Endometrial microvascular endothelial cells (primary cell): ENCODE measurements around the gene ZIC1. TPM values are rescaled to one million over a fixed set of nuclear protein-coding genes. Genes with fewer than 3 reads are reported as not detected.

ENCODE experiments used
- in situ Hi-C: cut with HindIII; loops from 2 replicates; pipeline ENCODE4 v1.10.0; 2017; ENCODE audit warnings: low sequenced_read_pairs, low pct_unique_long_range_greater_than_20kb; ENCODE audit errors: inconsistent ontology term
- total RNA-seq: library from RNA; depleted of rRNA; stranded (reverse); fragments of >200 nt; gene quantifications from one replicate; pipeline ENCODE4 v1.2.3, GENCODE V29; 2015; ENCODE audit errors: inconsistent ontology term

The ZIC1 gene
- total RNA-seq, 1 donor from 2014 or later, result not detected

DNA sequence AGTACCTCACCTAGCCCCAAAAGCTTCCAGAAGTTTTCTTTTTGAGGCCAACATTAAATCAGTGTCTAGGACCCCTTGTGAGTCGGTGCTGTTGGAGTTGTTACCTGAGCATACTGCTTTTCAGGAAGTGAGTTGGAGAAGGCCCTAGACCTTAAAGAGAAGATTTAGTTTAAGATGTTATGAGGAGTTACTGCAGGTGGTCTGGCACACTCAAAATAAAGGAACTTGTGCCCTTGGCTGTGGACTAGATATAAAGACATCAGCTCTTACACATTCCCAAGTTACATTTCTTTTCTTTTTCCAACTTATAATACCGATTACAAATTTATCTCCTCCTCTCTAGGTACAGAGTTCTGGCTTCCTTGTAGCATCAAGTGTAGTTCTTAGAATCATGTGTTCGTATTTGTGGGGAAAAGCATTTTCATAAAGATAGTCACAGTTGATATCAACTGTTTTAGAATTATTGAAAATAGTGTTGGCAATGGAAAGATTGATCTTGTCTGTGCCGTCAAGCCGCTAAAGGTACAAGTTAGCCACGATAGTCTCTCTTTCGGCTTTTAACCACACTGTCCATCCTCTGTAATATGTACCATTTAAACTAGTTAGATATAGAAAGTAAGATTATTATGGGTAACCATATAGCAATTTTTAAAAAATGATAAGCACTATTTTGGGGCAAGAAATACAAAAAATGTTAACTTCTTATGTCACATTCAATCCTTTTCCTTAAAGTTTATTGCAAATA, 8.6 kb downstream of the ZIC1 start:
- in situ Hi-C loops, result no loop called here

DNA sequence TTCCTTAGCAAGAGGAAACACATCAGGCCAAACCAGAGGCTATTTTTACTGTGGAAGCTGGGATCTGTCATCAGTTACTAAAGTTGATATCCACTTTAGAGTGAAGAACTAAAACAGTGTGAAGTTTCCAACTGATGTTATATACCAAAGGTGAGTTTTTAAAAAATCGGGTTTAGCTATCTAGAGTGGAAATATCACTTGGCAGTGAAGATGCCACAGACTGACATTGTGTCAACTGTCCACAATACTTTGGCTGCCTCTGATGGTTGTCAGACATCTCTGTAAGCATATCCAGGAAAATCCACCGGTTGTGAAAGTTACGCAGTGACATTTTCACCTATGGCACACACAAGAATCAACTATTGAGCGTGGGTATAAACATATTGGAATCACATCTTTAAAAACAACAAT, 9.2 kb downstream of the ZIC1 start:
- in situ Hi-C loops, result no loop called here

DNA sequence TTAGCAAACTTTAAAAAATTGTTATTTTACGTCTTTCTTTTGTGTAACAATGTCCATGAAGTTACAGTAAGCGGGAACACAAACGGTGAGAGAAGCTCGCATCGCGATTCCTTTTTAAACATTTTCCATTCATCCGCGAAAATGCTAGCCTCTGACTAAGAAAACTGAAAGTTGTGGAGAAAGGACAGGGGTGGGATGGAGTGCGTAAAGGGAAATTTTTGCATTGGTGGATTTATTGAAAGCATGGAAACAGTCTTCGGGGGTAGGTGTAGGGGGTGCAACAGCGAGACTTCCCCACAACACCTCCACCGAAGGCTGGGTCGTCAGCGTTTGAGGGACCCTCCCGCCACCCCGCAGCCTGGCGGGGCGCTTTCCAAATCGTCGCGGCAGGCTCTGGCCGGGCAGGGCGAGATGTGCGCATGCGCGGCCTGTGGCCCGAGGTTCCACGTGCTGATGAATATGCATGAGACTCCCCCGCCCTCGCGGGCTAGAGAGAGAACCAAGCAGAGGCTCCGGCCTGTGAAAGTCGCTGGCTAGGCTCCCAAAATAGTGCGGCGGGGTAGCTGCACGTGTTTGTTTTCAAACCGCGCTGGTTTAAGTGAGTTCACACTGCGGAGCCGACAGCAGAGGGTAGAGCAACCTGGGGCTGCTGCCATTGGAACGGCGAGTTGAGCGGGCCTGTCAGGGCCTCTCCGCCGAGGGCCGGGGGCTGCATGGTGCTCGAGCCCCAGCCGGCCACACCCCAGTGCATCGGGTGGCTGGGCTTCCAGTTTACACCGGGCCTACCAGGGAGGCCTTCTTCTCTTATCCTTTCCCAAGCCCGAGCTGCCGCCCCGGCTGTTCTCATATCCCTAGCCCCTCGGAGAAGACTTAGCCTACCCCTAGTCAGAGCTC, 9.9 kb downstream of the ZIC1 start:
- in situ Hi-C loops, result no loop called here

DNA sequence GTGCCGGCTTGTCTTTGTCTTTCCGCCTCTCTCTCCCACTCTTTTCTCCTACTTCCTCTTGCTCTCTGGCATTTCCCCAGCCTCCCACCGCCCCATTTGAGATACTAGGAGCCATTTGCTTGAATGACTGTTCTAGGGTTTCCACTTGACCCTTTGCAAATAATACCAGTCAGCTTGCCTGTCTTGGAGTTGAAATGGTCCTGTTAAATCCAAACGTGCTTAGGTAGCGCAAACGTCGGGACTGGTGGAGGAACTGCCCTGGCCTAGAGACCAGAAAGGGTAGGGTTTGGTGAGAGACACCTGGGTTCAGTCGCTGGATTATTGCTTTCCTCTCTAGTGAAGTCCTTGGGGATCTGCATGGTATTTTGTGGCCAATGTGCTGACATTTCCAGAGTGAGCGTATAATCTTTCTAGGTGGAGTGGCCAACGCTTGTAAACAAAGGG, 10.6 kb downstream of the ZIC1 start:
- in situ Hi-C loops, result no loop called here

DNA sequence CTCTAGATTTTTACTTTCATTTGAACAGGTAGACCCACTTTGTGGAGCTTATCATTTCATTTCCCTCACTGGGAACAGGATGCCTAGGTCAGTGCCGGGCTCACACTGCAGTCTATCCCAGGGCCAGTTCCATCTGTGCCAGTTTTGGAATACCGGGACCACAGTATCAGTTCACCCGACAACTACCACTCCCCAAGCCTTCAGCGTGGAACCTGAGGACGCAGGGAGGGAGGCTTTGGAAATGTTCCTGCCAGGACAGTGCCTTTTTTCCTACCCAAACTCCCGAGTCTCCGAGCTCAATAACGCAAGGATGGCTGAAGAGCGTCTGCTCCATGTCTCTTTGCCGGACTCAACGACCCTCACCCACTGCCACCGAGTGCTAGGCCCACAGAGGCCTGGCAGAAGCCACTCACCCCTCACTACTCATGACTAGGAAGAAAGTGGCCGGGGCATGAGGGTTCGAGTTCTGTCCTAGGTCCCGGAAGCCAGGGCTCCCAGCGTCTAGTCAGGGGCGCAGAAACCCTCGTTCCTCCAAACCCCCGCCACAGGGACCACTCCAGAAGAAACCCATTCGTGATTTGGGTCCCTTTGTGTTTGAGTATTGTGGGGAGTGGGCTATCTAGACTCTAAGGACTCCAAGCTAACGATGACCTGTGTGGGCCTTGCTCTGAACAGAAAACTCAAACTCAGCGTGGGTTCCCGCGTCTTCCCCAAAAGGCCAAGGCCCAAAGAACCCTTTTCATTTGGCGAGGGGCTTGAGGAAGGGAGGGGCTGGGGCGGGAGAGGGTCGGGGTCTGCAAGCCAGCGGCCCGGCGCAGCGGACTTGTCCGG, 11.4 kb downstream of the ZIC1 start:
- in situ Hi-C loops, result no loop called here

DNA sequence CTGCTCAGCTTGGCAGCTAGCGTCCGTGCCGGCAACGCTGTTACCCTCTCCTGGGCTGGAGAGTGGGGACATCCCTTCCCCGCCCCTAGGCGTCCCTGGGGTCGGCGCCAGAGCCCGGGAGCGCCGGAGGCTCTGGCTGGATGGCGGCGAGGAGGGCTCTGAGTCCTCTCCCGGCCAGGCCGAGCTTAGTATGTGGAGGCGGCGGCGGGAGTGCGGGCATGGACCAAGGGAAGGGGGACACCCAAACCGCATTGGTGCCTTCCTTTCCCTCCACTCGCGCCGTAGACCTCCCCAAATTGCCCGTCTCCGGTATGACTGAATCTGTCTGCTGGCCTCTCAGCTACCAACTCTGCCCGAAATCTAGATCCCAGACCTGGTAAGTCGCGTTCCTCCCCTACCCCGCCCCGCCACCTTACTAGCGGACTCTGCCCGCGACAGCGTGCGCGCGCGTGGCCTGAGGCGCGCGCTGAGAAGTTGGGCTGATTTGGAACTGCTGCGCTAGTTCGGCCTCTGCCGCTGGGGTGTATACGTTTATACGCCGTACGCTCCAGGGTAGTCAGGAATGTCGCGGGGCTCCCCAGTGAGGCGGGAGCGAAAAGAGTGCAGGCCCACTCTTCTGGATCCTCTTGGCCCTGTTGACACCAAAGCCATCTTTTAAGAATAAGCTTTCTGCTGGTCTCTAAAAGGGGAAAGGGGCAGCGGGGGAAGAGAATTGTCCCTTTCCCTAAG, 12.2 kb downstream of the ZIC1 start:
- in situ Hi-C loops, result no loop called here

DNA sequence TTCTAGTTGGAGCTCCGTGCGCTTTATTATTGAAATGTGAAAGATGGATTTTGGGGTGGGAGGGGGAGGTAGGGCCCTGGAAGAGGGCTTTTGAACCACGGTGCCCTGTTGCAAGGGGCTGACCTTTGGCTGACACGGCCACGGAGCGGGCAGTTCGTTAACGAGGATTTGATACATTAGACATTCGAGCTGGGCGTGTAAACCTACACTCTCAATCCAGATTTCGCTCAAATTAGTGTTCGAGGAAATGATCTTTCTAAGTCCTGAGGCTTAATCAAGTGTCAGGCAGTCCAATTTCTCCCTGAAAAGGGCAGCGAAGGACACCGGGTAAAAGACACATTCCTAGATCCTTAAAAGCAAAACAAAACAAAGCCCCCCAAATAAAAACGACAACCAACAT, 13.0 kb downstream of the ZIC1 start:
- in situ Hi-C loops, result no loop called here

DNA sequence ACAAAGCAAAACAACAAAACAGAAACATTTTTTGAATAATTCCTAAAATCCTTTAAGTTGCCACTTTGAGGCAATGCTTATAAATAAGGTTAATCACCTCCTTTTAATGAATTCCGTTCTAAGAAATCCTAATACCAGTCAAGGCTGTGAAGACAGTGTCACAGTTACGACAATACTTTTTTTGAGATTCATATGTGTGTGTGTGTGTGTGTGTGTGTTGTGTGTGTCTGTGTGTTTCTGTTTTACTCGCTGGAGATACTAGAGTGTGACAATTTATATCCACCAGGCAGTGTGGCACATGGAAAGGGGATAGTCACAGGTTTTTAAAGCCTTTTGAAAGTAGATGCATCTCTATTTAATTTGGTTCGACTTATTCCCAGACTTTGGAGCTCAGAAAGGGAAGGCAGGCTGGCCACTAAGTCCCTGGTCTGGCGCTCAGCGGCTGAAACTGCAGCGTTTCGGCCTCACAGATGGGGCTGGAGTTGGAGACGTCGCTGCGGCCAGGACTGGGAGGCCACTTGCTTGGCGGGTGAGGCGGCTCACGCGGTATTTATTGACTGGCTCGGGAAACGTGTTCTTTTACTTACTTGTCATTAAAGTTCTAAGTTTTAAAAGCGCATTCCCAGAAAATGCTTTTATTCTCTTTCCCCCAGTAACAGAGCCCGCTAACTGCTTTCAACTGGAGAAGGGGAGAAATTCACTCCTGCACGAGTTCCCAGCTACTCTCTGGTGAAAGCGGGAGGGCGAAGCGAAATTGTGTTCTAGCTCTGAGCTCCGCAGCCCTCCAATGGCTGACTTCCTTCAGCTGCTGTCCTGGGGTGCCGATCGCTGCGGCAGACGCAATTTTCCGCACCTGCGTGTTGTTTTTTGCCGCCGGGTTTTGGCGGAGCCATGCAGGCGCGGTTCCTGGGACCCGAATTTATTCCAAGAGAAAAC, 13.7 kb downstream of the ZIC1 start:
- in situ Hi-C loops, result no loop called here

DNA sequence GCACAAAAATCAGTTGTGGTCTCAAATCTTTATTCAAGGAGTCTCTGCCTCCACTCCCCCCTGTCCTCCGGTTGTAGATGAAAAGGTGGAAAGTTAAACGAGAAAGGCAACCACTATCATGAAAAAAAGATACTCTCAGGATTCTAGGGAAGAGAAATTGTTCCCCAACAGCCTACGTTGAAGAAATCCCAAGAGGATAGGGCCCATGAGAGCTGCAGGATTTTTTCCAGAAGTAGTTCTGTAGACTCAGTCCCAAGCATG, 14.3 kb downstream of the ZIC1 start:
- in situ Hi-C loops, result no loop called here

DNA sequence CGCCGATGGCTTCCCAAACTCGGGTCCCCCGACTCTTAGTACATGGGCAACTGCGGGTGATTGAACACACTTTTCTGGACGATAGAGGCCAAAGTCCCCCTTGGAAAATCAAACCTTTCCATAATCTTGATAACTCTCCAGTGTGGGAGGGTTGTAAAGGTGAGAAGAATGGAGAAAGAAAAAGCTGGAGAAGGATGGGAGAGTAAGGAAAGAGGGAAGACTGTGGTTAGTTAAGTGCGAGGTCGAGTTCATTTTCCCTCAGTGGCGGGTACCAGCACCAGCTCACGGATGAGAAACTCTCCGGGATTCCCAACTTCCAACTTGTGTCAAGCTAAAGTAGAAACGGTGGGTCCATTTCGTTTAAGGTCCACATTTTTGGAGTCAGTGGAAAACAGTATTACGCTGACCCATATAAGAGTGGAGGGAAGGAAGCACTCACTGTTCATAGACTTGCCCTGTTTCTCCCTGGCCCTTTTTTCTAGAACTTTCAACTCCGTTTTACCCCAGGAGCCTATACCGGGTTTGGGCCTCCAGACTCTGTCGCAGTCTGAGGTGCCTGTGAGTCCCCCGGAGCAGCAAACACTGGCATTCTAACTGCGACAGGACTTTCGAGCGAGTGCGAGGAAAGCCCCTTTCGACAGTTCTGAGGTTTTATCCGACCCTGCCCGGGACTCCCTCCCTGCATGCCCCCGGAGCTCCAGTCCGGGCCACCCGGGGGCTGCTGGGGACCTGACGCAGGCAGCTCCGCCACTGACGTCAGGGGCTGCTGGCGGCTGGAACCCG, 14.8 kb downstream of the ZIC1 start:
- in situ Hi-C loops, result no loop called here

DNA sequence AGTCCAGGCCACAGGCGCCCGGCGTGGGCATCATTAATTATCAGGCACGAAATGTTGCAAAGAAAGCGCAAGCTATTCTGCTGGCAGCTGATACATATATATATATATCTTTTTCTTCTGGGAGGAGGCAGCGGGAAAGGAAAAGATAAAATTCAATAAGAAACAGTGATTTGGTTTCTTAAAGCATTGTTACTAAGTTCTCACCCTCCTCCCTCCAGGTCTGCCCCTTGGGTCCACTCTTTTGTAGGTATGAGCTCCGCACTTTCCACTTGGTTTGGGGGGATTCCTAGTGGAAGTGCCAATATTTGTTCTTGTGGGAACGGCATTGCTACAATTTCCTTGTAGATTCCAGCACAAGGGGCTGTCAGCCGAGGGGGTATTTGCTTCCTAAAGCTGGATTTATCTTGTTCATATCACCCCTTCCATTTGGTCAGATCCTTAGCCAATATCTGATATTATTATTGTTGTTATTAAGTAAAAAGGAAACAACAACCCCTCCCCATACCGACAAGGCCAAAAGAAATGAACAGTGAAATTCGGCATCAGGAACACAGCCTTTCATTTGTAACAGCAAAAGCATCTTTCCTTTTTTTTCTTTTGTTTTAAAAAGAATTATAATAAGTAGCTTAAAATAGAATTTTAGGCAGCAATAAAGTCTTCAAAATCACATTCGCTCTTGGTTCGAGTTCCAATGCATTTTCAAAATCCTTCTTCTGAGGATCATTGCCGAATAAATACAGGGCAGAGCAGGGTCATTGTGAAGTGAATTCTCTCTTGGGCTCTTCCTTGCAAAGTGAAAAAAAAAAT, 15.6 kb downstream of the ZIC1 start:
- in situ Hi-C loops, result no loop called here

DNA sequence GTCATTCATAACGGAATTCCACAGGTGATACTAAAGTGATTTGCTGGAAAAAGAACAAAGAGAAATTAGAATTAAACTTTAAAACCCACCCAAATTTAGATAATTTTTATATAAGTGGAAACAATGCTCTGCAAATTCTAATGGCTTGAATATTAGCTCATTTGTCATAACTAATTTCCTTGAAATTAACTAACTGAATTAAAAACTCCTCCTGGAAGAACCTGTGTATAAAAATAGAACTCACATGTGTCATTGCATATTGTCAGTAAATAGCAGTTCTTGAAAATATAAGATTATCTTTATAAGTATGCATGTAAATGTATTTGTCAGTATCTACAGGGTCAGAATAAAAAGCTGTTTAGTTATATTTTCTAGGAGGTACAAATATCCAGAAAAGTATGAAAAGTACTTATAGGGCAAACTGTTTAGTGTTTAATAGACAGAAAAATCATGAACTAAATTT, 16.3 kb downstream of the ZIC1 start:
- in situ Hi-C loops, result no loop called here

DNA sequence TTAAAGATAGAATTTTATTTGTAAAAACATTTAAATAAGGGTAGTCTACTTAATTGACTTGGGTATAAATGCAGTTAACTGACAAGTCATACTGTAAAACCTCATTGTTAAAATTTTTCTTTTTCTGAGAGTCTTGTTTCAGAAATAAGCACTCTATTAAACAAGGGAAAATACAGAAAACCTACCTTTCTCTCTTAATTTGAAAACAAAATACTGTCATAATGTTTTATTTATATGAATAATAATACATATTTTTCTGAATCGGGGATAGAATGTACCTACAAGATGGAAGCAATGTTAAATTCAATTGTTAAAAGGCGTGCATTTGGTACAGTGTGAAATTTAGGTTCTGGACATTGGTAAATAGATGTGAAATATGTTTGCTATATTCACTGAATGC, 17.8 kb downstream of the ZIC1 start:
- in situ Hi-C loops, result no loop called here

DNA sequence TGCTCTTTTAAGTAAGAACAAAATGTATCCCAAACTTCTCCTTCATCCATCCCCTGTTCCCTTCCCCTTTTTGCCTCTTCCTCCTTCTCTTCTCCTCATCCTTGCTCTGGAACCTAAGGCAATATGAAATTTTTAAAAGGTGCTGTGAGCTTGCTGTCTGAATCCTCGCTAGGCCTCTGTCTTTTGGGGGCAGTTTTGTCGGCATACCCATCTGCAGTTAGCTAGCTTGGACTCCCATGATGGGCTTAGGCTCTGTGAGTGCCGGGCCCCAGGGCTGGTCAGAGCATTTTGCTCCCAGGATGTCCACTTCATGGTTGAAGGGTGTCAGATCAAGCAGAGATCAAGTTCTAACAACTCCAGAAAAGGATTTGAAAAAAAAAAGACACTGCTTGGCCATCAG, 18.6 kb downstream of the ZIC1 start:
- in situ Hi-C loops, result no loop called here

DNA sequence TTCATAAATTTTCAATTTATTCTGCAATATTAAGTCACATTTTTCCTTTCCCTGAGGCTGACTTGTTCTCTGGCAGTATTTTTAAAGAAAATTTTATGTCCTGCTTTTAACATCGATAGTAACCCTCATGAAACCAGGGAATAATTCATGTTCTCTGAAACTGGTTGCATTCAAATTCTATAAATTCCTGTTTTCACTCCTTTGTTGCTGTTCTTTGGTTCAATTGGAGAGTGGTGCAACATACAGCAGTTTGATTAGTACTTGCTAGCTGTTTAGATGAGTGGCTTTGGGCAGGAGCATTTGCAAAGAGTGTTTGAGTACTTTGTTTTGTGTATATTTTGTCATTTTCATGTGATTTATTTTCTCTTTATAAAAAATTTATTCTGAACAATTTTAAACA, 19.2 kb downstream of the ZIC1 start:
- in situ Hi-C loops, result no loop called here

DNA sequence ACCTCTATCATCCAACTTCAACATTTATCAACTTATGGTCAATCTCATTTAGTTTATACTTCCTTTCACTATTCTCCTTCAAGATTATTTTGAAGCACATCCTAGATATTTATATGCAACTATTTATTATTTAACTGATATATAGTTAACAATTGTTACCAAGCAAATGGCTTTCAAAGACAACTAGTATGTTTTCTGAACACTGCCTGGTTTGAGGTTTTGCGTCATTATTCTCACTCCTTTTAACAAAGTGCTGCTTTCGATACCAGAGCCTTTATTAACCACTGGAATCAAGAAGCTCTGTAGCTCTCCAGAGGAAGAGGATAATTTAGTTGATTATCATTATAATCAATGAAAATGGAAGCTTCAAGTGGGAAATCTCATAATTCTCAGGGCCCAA, 19.6 kb downstream of the ZIC1 start:
- in situ Hi-C loops, result no loop called here
